IPS-18a (cell line): ENCODE measurements around the gene PRR7.
"Not testable (repeated sequence)": the region's sequence is repeated elsewhere in the genome, so short reads cannot be mapped to it uniquely, and the experiment has no call there.

Experiments used
- H3K27ac ChIP-seq: one replicate; pipeline ENCODE4 v1.5.1; 2013; ENCODE audit warnings: low read length
- H3K27me3 ChIP-seq: one replicate; pipeline ENCODE4 v1.6.1; 2013; ENCODE audit warnings: mild to moderate bottlenecking, low read length; ENCODE audit not compliant: control insufficient read depth, insufficient read depth
- H3K36me3 ChIP-seq: one replicate; pipeline ENCODE4 v1.6.1; 2013; ENCODE audit warnings: low read depth, low read length; ENCODE audit not compliant: control insufficient read depth
- H3K4me1 ChIP-seq: one replicate; pipeline ENCODE4 v1.6.1; 2013; ENCODE audit warnings: low read depth, low read length; ENCODE audit not compliant: control insufficient read depth
- H3K4me3 ChIP-seq: one replicate; pipeline ENCODE4 v1.5.1; 2013; ENCODE audit warnings: low read length
- H3K9ac ChIP-seq: one replicate; pipeline ENCODE4 v1.6.1; 2013; ENCODE audit warnings: mild to moderate bottlenecking, low read length, moderate library complexity
- H3K9me3 ChIP-seq: one replicate; pipeline ENCODE4 v1.6.1; 2013; ENCODE audit warnings: low read depth, low read length; ENCODE audit not compliant: control insufficient read depth

The PRR7 gene

GRCh38 chr5:177409043-177409801 lies 37.4 kb upstream of the PRR7 start, which contains the start of gene F12:
TSS of gene F12 (minus strand) at chr5:177409564. CDS start at chr5:177409527, 37 bp downstream.
- Histone ChIP-seq H3K9ac (no peak within 1 kb of the TSS), H3K4me1 (no peaks in the 10 kb centered on the region), H3K36me3 (no peaks in the 10 kb centered on the region), H3K4me3 (no peak within 1 kb of the TSS), H3K27me3 (peaks cover 63% of the 10 kb centered on the region), H3K9me3 (no peaks in the 10 kb centered on the region), H3K27ac (no peak within 1 kb of the TSS)

- Histone ChIP-seq H3K9ac (no peak overlapping the region), H3K9me3 (no peaks in the 10 kb centered on the region), H3K36me3 (no peaks in the 10 kb centered on the region), H3K4me3 (no peak overlapping the region), H3K27ac (no peak overlapping the region), H3K27me3 (peaks cover 51% of the 10 kb centered on the region), H3K4me1 (no peaks in the 10 kb centered on the region)
Measured at GRCh38 chr5:177410575-177410974, 36.0 kb upstream of the PRR7 start.

- Histone ChIP-seq H3K4me1 (no peaks in the 10 kb centered on the region), H3K27ac (no peak overlapping the region), H3K27me3 (peaks cover 29% of the 10 kb centered on the region), H3K9ac (no peak overlapping the region), H3K9me3 (no peaks in the 10 kb centered on the region), H3K36me3 (no peaks in the 10 kb centered on the region), H3K4me3 (no peak overlapping the region)
Measured at GRCh38 chr5:177412603-177413233, 33.9 kb upstream of the PRR7 start.

GRCh38 chr5:177414481-177414880 lies 32.1 kb upstream of the PRR7 start:
- H3K36me3 ChIP-seq = no peaks in the 10 kb centered on the region
- H3K9me3 ChIP-seq = no peaks in the 10 kb centered on the region
- H3K9ac ChIP-seq = no peak overlapping the region

GRCh38 chr5:177417081-177417480 lies 29.5 kb upstream of the PRR7 start:
- not testable (repeated sequence) for H3K36me3 ChIP-seq, H3K9ac ChIP-seq, H3K4me3 ChIP-seq, H3K4me1 ChIP-seq, H3K9me3 ChIP-seq, H3K27ac ChIP-seq
- peaks cover 13% of the 10 kb centered on the region for H3K27me3 ChIP-seq

More at GRCh38 chr5:177414481-177414880, 32.1 kb upstream of the PRR7 start:
- Histone ChIP-seq H3K27ac (no peak overlapping the region), H3K4me3 (no peak overlapping the region), H3K4me1 (no peaks in the 10 kb centered on the region), H3K27me3 (peaks cover 17% of the 10 kb centered on the region)

- no peaks in the 10 kb centered on the region for H3K9me3 ChIP-seq
- H3K27ac ChIP-seq = no peak overlapping the region
- H3K9ac ChIP-seq = no peak overlapping the region
- H3K27me3 ChIP-seq = peaks cover 3% of the 10 kb centered on the region
- H3K4me3 ChIP-seq = no peak overlapping the region
- H3K36me3 ChIP-seq = no peaks in the 10 kb centered on the region
- no peaks in the 10 kb centered on the region for H3K4me1 ChIP-seq
Measured at GRCh38 chr5:177419046-177419445, 27.6 kb upstream of the PRR7 start.

GRCh38 chr5:177420472-177420871 lies 26.1 kb upstream of the PRR7 start:
- H3K36me3 ChIP-seq, H3K4me1 ChIP-seq, H3K9me3 ChIP-seq, H3K4me3 ChIP-seq, H3K27me3 ChIP-seq, H3K27ac ChIP-seq, H3K9ac ChIP-seq: not testable (repeated sequence)

- Histone ChIP-seq H3K4me3 (no peak overlapping the region), H3K27me3 (no peaks in the 10 kb centered on the region), H3K9me3 (no peaks in the 10 kb centered on the region), H3K27ac (no peak overlapping the region), H3K9ac (no peak overlapping the region), H3K36me3 (no peaks in the 10 kb centered on the region), H3K4me1 (peaks cover 3% of the 10 kb centered on the region)
Measured at GRCh38 chr5:177421062-177421798, 25.4 kb upstream of the PRR7 start.

- Histone ChIP-seq H3K27me3 (no peaks in the 10 kb centered on the region), H3K9me3 (no peaks in the 10 kb centered on the region)
Measured at GRCh38 chr5:177423671-177424070, 22.9 kb upstream of the PRR7 start.

GRCh38 chr5:177425196-177425800 lies 21.3 kb upstream of the PRR7 start:
- Histone ChIP-seq H3K9ac (peak overlapping the region; percentile 71), H3K27me3 (no peaks in the 10 kb centered on the region), H3K36me3 (no peaks in the 10 kb centered on the region), H3K4me1 (peaks cover 12% of the 10 kb centered on the region), H3K9me3 (no peaks in the 10 kb centered on the region), H3K27ac (peak overlapping the region; percentile 75), H3K4me3 (peak overlapping the region; percentile 67)

More at GRCh38 chr5:177423671-177424070, 22.9 kb upstream of the PRR7 start:
- Histone ChIP-seq H3K36me3 (no peaks in the 10 kb centered on the region), H3K4me1 (peaks cover 12% of the 10 kb centered on the region), H3K27ac (no peak overlapping the region), H3K9ac (no peak overlapping the region), H3K4me3 (no peak overlapping the region)

- Histone ChIP-seq H3K9ac (peak overlapping the region; percentile 71), H3K9me3 (no peaks in the 10 kb centered on the region), H3K4me3 (peak overlapping the region; percentile 67), H3K36me3 (no peaks in the 10 kb centered on the region), H3K27me3 (no peaks in the 10 kb centered on the region), H3K4me1 (peaks cover 12% of the 10 kb centered on the region), H3K27ac (peak overlapping the region; percentile 75)
Measured at GRCh38 chr5:177425801-177426565, 20.6 kb upstream of the PRR7 start.
